ENCODE results near the gene CHGA.

The CHGA gene

DNA sequence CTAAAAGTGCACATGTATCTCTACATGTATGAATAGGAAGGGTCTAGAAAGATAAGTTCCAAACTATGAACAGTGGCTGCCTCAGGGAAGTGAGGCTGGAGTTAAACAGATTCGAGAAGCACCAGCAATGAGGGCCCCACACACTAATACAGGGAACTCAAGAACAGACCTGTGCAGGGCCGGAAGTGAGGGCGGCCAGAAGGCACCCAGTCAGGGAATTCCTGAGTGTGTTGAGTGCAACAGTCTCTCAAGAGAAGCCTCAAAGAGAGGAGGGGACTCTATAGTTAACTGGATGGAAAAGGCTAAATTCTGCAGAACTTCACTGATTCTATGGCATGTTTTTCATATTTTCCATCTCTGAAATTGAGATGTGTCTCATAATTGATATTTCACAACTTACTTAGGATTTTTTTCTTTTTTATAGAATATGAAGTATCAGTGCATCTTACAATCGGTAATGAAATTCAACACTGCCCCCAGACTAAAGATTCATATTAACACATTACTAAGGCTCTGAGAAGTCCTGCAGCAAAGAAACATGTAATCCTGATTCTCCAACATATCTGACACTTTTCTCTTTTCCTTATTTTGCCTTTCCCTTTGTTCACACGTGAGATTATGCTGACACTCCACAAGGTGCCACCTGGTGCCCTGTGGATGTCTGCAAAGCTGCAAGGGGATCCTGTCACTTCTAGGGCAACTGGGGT lies 61.3 kb downstream of the CHGA start:
- no peak for DNase-seq
